PC-9 (cell line): ENCODE measurements around the gene TPM3. TPM values are rescaled to one million over a fixed set of nuclear protein-coding genes. Genes with fewer than 3 reads are reported as not detected.
A peak's percentile ranks its signal among the peaks of the same experiment; 100 is the strongest.

ENCODE experiments used
- BruUV-seq: library from RNA; stranded (reverse); fragments of 400-500 nt; replicated peaks from 2 replicates; lab custom pipeline; 2021; lab: Mats Ljungman, UMichigan
- CTCF ChIA-PET: fragments of 300-600 bp; sonication (Branson Sonifier 250); formaldehyde crosslinking; loops from one replicate; lab custom pipeline; 2022; ENCODE audit warnings: antibody characterized with exemption; lab: Charles Lee
- POLR2A ChIA-PET: fragments of 300-600 bp; sonication (Branson Sonifier 250); formaldehyde crosslinking; loops from one replicate; lab custom pipeline; 2022; ENCODE audit warnings: antibody characterized with exemption; ENCODE audit not compliant: unreplicated experiment; lab: Charles Lee
- DNase-seq, 2 experiments: peaks; one replicate each; pipeline versions ENCODE4 v3.0.0 to v3.0.0-alpha.2; 2015 to 2022; ENCODE audit warnings: mixed read lengths in 1 of 2
- H2AFZ ChIP-seq: fragments of 200-600 bp; sonication (generic); 2 replicates; pipeline ENCODE4 v1.8.1; 2017; ENCODE audit warnings: antibody characterized with exemption
- H3F3A ChIP-seq: fragments of 200-600 bp; sonication (generic); 2 replicates; pipeline ENCODE4 v1.8.1; 2017; ENCODE audit warnings: antibody characterized with exemption, mild to moderate bottlenecking, low read depth; ENCODE audit not compliant: insufficient read depth
- H3K27ac ChIP-seq: fragments of 200-600 bp; sonication (generic); 2 replicates; pipeline ENCODE4 v1.6.1; 2016; ENCODE audit warnings: mixed run types
- H3K27me3 ChIP-seq: fragments of 200-600 bp; sonication (generic); 2 replicates; pipeline ENCODE4 v1.6.1; 2016; ENCODE audit warnings: low read depth, mixed run types; ENCODE audit not compliant: insufficient read depth
- H3K36me3 ChIP-seq: fragments of 200-600 bp; sonication (generic); 2 replicates; pipeline ENCODE4 v1.6.1; 2016; ENCODE audit warnings: low read depth, mixed run types
- H3K4me1 ChIP-seq: fragments of 200-600 bp; sonication (generic); replicated peaks from 2 replicates; pipeline ENCODE4 v1.6.1; 2016; ENCODE audit warnings: mixed run types; ENCODE audit not compliant: insufficient read depth
- H3K4me2 ChIP-seq: fragments of 200-600 bp; sonication (generic); 2 replicates; pipeline ENCODE4 v1.6.1; 2017; ENCODE audit warnings: mixed run types
- H3K4me3 ChIP-seq: fragments of 200-600 bp; sonication (generic); 2 replicates; pipeline ENCODE4 v1.6.1; 2016; ENCODE audit warnings: mixed run types
- H3K79me2 ChIP-seq: fragments of 200-600 bp; sonication (generic); 2 replicates; pipeline ENCODE4 v1.6.1; 2017; ENCODE audit warnings: low read depth, mixed run types
- H3K9me2 ChIP-seq: fragments of 200-600 bp; sonication (generic); 2 replicates; pipeline ENCODE4 v1.8.1; 2017; ENCODE audit warnings: mild to moderate bottlenecking; ENCODE audit not compliant: insufficient read depth
- H3K9me3 ChIP-seq: fragments of 200-600 bp; sonication (generic); 2 replicates; pipeline ENCODE4 v1.8.1; 2016; ENCODE audit warnings: low read depth; ENCODE audit not compliant: insufficient read depth
- H4K20me1 ChIP-seq: fragments of 200-600 bp; sonication (generic); 2 replicates; pipeline ENCODE4 v1.8.1; 2017; ENCODE audit not compliant: insufficient read depth
- EZH2 ChIP-seq: fragments of 200-600 bp; sonication (generic); IDR thresholded peaks from 2 replicates; pipeline ENCODE4 v1.8.0; 2017; ENCODE audit warnings: antibody characterized with exemption, low read depth
- intact Hi-C: fragments of 100-400 bp; cut with micrococcal nuclease; formaldehyde crosslinking; loops from one replicate; pipeline ENCODE4 v1.10.0; 2022; ENCODE audit not compliant: unreplicated experiment
- total RNA-seq: library from RNA; stranded (reverse); gene quantifications from 2 replicates; pipeline ENCODE4 v1.2.3, GENCODE V29; 2021
- TF ChIP-seq, protein P1 (sequence below): fragments of 200-600 bp; sonication (generic); conservative IDR thresholded peaks from 2 replicates; pipeline ENCODE4 v1.6.1; 2017; ENCODE audit warnings: mixed run types, antibody characterized with exemption, mild to moderate bottlenecking, moderate library complexity

The TPM3 gene
- total RNA-seq, 1 experiment from 2014 or later = 491 TPM

DNA sequence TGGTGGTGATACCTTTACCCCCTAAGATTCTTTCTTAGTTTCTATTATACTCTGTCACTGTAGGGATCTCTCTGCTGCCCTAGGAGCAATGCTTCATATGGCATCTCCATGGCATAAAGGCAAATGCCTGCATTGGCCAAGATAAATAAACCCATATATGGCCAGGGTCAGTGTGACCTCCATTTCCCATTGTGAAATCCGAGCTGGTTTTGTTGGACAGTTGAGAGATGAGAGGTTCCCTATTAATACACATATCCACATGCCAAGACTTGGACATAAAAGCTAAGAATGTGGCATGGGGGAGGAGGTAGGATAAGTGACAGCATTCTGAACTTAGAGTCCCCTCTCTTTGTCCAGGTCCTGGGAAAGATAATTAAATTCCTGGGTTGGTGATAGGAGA lies 1.4 kb downstream of the TPM3 start:
- H3K9me3 ChIP-seq = no peaks in the 10 kb centered on the region
- H4K20me1 ChIP-seq = no peaks in the 10 kb centered on the region
- TF ChIP-seq, protein P1, sequence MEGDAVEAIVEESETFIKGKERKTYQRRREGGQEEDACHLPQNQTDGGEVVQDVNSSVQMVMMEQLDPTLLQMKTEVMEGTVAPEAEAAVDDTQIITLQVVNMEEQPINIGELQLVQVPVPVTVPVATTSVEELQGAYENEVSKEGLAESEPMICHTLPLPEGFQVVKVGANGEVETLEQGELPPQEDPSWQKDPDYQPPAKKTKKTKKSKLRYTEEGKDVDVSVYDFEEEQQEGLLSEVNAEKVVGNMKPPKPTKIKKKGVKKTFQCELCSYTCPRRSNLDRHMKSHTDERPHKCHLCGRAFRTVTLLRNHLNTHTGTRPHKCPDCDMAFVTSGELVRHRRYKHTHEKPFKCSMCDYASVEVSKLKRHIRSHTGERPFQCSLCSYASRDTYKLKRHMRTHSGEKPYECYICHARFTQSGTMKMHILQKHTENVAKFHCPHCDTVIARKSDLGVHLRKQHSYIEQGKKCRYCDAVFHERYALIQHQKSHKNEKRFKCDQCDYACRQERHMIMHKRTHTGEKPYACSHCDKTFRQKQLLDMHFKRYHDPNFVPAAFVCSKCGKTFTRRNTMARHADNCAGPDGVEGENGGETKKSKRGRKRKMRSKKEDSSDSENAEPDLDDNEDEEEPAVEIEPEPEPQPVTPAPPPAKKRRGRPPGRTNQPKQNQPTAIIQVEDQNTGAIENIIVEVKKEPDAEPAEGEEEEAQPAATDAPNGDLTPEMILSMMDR = no peak
- no peak for TF ChIP-seq EZH2
- no peaks in the 10 kb centered on the region for H3K79me2 ChIP-seq
- no peak overlapping the region for H3K4me2 ChIP-seq
- no peaks in the 10 kb centered on the region for H3K36me3 ChIP-seq
- ChIA-PET CTCF (no interaction called here), POLR2A (no interaction called here)
- no peak overlapping the region for H3K4me3 ChIP-seq
- DNase-seq = no peak
- peaks cover 44% of the 10 kb centered on the region for H3K27me3 ChIP-seq
- peaks cover 9% of the 10 kb centered on the region; the same call in 1 of the 2 replicates for H3F3A ChIP-seq
- BruUV-seq = no TSS peak
- no peak overlapping the region for H2AFZ ChIP-seq
- intact Hi-C loops = no loop called here
- H3K27ac ChIP-seq = no peak overlapping the region
- H3K9me2 ChIP-seq = no peaks in the 10 kb centered on the region
- H3K4me1 ChIP-seq = no peaks in the 10 kb centered on the region

DNA sequence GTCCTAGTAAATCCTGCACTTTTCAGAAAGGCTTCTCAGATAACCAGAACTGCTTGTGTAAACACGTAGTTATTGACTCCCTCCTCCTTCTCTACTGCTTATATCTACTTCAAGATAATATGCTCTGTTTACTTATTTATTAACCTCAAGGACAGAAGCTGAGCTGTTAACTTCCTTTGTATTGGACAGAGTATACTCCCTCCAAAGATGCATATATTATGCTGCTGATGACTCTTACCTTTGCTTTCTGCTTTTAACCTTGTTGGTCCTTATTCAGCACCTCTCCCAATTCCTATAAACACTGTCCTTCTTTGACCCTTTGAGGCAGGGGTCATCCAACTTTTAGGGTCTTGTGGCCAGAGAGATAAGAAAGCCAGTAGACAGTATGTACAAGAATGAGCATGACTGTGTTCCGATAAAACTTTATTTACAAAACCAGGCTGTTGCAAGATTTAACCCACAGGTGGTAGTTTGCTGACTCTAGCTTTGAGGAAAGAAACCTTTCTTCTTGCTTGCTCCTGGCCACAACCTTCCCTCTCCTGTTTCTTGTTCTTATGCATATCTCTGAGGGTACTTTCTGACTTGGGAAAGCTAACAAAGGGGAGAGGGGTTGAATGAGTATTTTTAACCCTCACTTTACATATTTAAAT lies 4.9 kb downstream of the TPM3 start:
- Histone ChIP-seq H4K20me1 (peaks cover 2% of the 10 kb centered on the region), H3K9me2 (no peaks in the 10 kb centered on the region), H2AFZ (no peak overlapping the region), H3K4me2 (no peak overlapping the region), H3K4me1 (no peaks in the 10 kb centered on the region; the same call in 1 of the 2 replicates), H3K9me3 (no peaks in the 10 kb centered on the region), H3F3A (peaks cover 19% of the 10 kb centered on the region; the same call in 1 of the 2 replicates), H3K36me3 (no peaks in the 10 kb centered on the region), H3K27me3 (peaks cover 15% of the 10 kb centered on the region), H3K79me2 (peaks cover 9% of the 10 kb centered on the region), H3K4me3 (no peak overlapping the region), H3K27ac (no peak overlapping the region)
- intact Hi-C loops = loop anchor here (2.0 kb wide), 1 partner anchor 360 kb away; no protein-coding TSS in a partner anchor
- POLR2A ChIA-PET = no interaction called here
- DNase-seq = no peak
- TF ChIP-seq EZH2 = no peak
- TF ChIP-seq, protein P1 = no peak
- BruUV-seq = no TSS peak
- CTCF ChIA-PET = interaction anchor here (0.5 kb wide), 1 partner anchor 604 kb away, joined by 4 read pairs; no protein-coding TSS in a partner anchor

DNA sequence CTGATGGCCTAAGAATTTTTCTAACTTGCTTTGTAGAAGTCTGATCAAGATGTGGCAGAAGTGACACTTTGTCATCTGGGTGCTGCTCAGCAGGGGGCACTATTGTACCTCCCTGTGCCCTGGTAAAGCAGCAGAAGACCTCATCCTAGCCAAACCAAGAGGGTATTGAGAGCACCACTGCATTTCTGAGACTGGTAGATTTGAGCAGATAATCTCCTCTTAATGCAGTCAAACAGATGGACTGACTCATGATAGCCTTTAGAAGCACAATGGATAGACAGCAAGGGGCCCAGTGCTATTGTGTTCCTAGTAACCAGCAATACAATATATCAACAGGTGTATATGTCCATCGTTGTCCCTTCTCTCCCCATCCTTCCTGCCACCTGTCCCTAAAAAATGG lies 5.7 kb downstream of the TPM3 start:
- no peaks in the 10 kb centered on the region for H3K36me3 ChIP-seq
- no peak for TF ChIP-seq EZH2
- TF ChIP-seq, protein P1 = peak; percentile 71
- H3K4me3 ChIP-seq = no peak overlapping the region
- peaks cover 6% of the 10 kb centered on the region for H3K4me1 ChIP-seq
- H3K27ac ChIP-seq = no peak overlapping the region
- H3K9me3 ChIP-seq = no peaks in the 10 kb centered on the region
- no peak overlapping the region for H2AFZ ChIP-seq
- H4K20me1 ChIP-seq = peaks cover 10% of the 10 kb centered on the region
- no TSS peak for BruUV-seq
- ChIA-PET CTCF (no interaction called here), POLR2A (no interaction called here)
- intact Hi-C loops = loop anchor here (2.0 kb wide), 1 partner anchor 361 kb away; no protein-coding TSS in a partner anchor
- peaks cover 19% of the 10 kb centered on the region; the same call in 1 of the 2 replicates for H3F3A ChIP-seq
- peak; percentile 44 to 45 for DNase-seq
- no peaks in the 10 kb centered on the region for H3K9me2 ChIP-seq
- no peak overlapping the region for H3K4me2 ChIP-seq
- H3K79me2 ChIP-seq = peaks cover 17% of the 10 kb centered on the region
- H3K27me3 ChIP-seq = peaks cover 7% of the 10 kb centered on the region
